Loucy (cell line): Measurements from ENCODE around the gene LRCH1.

Experiments used
- EZH2phosphoT487 ChIP-seq: fragments of 200-600 bp; IDR thresholded peaks from 2 replicates; pipeline ENCODE4 v1.6.1; 2018; ENCODE audit warnings: antibody characterized with exemption, mild to moderate bottlenecking, moderate library complexity, borderline replicate concordance
- TF ChIP-seq, protein P1 (sequence below): fragments of 200-600 bp; sonication (generic); conservative IDR thresholded peaks from 2 replicates; pipeline ENCODE4 v1.5.1; 2014; ENCODE audit warnings: mild to moderate bottlenecking, antibody characterized with exemption, low read length

DNA sequence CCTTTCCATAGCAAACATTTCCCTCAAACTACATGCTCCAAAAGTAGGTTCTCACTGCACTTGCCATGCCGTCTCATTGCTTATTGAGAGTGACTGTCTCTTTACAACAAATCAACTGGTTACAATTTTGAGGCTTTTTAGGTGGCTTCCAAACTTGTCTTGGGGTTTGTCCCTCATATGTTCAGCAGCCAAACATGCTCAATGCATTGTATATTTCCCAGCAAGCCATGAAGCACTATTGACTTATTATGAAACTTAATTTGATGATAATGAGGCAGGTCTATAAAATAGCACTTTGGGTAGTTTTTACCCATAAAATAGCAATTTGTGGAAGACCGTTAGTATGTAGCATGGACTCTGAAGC lies 78.2 kb downstream of the LRCH1 start:
- TF ChIP-seq, protein P1, sequence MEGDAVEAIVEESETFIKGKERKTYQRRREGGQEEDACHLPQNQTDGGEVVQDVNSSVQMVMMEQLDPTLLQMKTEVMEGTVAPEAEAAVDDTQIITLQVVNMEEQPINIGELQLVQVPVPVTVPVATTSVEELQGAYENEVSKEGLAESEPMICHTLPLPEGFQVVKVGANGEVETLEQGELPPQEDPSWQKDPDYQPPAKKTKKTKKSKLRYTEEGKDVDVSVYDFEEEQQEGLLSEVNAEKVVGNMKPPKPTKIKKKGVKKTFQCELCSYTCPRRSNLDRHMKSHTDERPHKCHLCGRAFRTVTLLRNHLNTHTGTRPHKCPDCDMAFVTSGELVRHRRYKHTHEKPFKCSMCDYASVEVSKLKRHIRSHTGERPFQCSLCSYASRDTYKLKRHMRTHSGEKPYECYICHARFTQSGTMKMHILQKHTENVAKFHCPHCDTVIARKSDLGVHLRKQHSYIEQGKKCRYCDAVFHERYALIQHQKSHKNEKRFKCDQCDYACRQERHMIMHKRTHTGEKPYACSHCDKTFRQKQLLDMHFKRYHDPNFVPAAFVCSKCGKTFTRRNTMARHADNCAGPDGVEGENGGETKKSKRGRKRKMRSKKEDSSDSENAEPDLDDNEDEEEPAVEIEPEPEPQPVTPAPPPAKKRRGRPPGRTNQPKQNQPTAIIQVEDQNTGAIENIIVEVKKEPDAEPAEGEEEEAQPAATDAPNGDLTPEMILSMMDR = no peak
- no peak for TF ChIP-seq EZH2phosphoT487
